GM04504 (cell line): ENCODE results near the gene LAIR2.

Experiments used
- DNase-seq: peaks from one replicate; pipeline ENCODE4 v3.0.0-alpha.2; 2012; ENCODE audit warnings: low read depth

Gene LAIR2, protein sequence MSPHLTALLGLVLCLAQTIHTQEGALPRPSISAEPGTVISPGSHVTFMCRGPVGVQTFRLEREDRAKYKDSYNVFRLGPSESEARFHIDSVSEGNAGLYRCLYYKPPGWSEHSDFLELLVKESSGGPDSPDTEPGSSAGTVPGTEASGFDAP

DNA sequence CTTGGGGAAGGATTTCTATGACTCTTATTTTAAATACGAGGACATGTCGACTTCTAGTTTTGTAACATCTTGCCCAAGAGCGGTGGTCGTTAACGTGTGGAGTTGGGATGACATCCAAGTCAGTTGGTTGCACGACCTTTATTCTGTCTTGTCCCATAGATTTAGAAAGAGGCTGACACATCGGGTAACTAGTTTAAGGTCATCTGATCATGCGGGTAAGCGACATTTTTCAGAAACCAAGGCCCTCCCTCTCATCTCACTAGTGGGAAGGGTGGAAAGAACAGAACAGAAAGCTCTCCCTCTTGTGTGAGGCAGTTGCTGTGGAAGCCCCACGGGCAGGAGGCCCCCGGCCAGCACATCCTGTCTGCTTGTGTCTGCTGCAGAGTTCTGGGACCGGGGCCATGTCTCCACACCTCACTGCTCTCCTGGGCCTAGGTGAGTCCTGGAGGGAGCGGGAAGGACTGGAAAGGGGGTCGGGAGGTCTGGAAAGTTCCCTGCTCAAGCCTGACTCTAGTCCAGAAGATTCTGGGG, at the start of gene LAIR2:
LAIR2 (plus strand) TSS at position 314 of the 531 bp plus-strand sequence; CDS start at position 402, 88 bp downstream.
- DNase-seq, result no peak

DNA sequence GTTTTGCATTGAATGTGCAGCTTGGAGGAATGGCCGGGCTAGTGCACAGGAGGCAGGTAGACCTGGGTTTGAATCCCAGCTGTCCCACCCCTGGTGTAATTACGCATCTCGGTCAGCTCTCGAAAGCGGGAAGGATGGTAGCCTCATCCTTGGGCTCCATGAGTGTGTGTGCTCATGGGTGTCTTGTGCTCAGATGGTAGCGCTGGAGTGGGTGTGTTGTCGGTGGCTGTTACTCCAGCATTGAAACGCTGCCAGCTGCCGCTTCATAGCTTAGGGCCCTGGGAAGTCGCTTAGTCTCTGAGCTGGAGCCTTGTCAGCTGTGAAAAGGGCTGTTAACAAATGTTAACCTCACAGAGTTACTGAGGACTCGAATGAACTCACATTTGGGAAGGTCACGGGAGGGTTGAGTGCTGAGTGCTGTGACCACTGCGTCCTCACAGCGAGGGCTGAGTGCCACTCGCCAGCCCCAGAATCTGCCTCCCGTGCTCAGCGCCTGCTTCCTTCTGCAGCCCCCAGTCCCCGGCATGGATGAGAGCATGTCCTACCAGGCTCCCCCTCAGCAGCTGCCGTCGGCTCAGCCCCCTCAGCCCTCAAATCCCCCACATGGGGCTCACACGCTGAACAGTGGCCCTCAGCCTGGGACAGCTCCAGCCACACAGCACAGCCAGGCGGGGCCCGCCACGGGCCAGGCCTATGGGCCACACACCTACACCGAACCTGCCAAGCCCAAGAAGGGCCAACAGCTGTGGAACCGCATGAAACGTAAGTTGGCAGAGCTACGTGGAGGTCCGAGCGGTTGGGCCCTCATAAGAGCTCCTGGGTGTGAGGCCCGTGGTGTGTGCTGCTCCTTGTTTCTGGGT, 48.5 kb upstream of the LAIR2 start:
- DNase-seq, result no peak

DNA sequence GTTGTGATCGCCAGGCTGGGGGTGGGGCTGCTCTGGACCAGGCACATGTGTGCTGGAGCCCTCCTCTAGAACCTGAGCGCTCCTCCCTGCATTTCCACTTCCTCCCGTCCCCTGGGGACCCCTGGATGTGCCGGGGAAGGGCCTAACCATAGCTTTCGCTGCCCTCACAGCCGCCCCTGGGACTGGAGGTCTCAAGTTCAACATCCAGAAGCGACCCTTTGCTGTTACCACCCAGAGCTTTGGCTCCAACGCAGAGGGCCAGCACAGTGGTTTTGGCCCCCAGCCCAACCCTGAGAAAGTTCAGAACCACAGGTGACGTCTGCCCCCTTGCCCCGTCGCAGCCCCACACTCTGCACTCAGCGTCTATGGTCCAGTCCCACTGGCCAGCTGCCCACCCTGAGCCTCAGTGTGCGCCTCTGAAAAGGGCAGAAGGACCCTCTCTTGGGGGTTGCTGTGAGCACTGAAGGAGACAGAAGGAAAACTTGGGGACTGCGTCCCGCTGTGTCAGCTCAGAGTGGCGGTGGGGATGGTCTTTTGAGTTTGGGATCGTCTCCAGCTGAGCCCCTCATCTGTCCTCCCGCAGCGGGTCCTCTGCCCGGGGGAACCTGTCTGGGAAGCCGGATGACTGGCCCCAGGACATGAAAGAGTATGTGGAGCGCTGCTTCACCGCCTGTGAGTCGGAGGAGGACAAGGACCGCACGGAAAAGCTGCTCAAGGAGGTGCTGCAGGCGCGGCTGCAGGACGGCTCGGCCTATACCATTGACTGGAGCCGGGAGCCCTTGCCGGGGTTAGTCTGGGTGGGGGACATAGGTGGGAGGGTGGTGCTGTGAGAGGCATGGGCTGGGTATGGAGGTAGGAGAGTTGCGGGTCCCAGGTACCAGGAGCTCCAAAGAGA, 47.6 kb upstream of the LAIR2 start:
- no peak for DNase-seq

DNA sequence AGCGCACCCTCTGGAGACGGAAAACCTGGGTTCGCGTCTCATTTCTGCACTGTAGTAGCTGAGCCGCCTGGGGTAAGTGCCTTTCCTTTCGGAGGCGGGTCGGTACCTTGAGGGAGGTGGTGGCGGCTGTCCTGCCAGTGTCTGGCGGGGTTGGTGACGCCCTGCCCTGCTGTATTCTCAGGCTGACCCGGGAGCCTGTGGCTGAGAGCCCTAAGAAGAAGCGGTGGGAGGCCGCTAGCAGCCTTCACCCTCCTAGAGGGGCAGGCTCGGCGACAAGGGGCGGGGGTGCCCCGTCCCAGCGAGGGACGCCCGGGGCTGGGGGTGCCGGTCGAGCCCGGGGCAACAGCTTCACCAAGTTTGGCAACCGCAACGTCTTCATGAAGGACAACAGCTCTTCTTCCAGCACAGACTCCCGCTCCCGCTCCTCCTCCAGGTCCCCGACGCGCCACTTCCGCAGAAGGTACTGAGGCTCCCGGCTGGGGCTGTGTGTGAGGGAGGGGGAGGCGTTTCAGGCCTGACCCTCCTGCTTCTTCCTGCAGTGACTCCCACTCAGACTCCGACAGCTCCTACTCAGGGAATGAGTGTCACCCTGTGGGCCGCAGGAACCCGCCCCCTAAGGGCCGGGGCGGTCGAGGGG, 46.7 kb upstream of the LAIR2 start:
- DNase-seq, result no peak

DNA sequence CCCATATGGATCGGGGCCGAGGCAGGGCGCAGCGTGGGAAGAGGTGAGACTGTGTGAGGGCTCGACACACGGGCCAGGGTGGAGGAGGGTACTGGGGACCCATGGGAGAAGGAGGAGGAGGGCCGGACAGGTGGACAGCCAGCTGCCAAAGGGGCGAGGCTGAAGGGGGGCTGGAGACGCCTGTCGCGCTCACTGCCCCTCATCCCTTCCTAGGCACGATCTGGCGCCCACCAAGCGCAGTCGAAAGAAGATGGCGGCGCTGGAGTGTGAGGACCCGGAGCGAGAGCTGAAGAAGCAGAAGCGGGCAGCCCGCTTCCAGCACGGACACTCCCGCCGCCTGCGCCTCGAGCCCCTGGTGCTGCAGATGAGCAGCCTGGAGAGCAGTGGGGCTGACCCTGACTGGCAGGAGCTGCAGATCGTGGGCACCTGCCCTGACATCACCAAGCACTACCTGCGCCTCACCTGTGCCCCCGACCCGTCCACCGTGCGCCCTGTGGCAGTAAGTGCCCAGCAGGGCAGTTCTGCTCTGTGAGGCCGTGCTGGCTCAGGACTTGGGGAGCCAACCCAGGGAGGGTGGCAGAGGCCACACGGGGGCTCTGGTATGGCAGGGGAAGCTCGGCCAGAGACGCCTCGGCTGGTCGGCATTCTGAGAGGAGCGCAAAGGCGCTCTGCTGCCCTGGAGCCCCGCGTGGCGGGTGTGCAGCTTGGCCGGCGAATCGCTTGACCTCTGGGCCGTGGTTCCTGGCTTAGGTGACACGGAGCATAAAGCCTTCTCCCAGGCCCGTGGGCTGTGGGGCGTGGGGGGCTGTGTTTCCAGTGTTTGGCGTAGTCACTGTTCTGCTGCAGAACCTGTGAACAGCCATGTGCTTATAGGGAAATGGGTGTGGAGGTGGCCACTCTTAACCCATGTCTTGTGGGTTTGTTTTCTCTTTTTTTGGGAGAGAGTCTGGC, 45.9 kb upstream of the LAIR2 start:
- no peak for DNase-seq

DNA sequence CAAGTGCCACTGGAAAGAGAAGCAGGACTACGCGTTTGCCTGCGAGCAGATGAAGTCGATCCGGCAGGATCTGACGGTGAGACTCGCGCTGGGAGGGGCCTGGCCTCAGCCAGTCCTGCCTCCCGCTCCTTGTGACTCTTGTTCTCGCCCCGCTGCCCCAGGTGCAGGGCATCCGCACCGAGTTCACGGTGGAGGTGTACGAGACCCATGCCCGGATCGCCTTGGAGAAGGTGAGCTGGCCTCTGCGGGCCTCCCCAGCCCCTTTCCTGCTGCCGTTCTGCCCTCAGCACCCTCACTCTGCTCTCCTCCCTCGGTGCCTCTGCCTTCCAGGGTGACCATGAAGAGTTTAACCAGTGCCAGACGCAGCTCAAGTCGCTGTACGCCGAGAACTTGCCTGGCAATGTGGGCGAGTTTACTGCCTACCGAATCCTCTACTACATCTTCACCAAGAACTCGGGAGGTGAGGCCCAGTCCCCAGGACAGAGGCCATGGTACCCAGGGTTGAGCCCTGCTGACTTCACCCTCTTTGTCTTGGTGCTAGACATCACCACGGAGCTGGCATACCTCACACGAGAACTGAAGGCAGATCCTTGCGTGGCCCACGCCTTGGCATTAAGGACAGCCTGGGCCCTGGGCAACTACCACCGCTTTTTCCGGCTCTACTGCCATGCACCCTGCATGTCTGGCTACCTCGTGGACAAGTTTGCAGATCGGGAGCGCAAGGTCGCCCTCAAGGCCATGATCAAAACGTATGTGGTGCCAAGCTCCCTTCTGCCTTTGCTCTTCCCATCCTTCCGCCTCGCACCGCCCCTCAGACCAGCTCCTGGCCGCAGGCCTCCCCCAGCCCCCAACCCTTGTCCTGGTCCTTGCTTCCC, 44.6 kb upstream of the LAIR2 start:
- DNase-seq, result no peak

DNA sequence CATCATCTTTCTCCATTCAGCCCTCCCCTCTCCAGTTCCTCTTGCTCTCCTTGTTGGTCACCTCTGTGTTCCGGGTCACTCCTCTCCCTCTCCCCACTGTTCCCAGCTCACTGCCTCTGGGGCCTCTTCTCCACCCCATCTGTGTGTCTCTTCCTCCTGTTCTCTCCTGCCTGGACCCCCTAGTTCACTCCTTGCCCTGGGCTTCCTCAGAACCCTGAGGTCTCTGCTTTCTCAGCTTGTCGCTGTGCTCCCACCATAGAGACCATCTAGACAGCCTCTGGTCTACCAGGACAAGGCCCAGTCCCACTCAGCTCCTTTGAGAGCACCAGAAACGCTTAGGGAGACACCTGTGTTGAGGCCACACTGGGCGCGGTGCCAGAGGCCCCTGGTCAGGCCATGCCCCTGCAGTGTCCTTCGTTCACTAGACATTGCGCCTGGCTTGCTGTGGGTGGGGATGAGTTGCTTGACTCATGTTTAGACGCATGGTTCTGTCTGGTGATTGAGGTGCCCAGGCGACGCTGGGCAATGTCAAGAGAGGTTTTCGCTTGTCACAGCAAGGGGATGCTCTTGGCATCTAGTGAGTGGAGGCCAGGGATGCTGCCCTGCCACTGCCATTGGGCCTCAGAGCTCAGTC, 43.9 kb upstream of the LAIR2 start:
- no peak for DNase-seq

DNA sequence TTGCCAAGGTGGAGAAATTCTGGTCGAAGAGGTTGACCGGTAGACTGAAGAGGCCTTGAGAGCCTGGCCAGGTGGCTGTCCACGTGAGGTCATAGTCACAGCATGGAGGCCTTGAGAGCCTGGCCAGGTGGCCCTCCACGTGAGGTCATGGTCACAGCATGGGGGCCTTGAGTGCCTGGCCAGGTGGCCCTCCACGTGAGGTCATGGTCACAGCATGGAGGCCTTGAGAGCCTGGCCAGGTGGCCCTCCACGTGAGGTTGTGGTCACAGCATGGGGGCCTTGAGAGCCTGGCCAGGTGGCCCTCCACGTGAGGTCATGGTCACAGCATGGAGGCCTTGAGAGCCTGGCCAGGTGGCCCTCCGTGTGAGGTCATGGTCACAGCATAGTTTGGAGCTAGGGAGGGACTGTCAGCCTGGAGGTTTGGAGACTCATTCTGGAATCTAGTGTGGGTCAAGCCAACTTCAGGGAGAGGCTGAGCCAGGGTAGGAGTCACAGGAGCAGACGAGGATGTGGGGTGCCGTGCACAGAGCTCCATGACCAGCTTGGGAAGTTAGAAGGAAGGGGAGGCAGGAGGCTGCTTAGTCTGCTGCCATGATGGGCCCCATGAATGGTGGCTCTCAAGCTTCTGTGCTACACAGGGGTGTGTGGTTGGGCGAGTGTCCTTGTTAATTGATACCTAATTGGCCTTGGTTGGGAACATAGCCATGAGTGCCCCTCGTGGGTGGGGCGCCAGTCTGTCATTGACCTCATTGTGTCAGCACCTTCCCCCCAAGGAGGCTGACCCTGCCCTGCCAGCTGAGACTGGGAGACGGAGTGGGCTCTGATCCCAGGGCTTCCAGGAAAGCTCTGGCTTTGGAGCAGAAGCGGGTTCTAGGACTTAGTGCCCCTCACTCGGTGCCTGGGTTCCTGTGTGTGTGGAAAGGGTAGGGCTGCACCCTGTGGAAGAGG, 43.1 kb upstream of the LAIR2 start:
- DNase-seq, result no peak

DNA sequence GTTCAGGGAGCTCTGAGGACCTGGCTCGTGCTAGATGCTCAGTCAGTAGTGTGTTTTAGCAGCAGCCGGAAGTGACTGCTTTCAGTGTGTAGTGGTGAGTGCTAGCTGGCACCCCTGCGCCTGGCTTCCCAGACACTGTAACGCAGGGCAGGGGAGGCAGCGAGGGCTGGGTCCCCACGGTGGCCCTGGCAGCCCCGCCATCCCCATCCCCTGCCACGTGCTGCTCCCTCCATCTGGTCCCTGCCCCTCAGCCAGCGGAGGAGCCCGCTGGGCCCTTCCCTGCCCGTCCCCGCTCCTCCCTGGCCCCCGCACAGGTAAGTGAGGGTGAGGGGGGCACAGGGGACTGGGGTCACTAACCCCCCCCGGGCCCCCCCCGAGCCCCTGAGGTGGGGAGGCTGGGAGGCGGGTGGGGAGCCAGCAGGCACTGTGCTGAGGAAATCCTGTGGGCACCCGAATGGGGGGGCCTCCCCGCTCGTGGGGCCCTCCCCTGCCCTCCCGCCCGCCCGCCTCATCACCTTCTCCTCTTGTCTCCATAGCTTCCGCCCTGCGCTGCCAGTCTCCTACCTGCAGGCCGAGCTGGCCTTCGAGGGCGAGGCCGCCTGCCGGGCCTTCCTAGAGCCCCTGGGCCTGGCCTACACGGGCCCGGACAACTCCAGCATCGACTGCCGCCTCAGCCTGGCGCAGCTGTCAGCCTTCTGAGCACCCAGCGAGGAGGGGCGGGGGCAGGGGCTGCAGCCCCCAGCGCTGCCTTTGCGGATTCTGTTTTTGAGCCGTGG, 42.2 kb upstream of the LAIR2 start:
- DNase-seq, result no peak

DNA sequence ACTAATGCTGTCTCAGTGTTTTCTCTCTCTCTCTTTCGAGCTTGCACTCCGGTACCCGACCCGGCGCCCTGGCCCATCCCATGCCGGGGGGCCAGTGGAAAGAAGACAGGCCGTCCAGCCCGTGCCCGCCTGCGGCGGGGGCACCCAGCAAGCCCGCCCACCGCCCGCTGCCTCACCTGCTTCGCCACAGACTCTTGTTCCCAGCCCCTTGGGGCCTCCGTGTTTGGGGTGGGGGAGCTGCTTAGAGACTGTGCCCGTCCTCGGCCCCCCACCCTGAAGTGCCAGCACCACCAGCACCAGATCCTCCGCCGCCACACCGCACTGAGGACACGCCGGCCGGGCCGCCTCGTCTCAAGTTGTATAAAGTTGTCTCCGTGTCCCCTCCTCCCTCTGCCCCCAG, 41.4 kb upstream of the LAIR2 start:
- no peak for DNase-seq

DNA sequence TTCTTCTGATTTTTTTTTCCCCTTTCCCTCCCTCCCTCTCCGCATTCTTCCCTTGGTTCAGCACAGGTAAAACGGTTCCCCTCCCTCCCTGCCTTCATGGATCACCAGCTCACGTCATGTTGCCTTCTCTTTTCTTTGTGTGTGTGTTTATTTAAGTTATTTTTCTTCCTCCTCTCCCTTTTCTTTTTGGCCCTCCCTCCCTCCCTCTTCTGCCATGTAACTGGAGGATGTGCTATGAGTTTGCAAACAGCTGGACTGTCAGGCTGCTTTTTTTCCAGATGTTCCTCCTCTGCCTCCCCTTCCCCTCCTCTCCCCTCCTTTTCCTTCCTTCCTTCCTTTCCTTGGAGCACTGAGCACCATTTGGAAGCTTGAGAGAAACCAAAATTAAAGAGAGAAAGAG, 41.0 kb upstream of the LAIR2 start:
- DNase-seq, result no peak

DNA sequence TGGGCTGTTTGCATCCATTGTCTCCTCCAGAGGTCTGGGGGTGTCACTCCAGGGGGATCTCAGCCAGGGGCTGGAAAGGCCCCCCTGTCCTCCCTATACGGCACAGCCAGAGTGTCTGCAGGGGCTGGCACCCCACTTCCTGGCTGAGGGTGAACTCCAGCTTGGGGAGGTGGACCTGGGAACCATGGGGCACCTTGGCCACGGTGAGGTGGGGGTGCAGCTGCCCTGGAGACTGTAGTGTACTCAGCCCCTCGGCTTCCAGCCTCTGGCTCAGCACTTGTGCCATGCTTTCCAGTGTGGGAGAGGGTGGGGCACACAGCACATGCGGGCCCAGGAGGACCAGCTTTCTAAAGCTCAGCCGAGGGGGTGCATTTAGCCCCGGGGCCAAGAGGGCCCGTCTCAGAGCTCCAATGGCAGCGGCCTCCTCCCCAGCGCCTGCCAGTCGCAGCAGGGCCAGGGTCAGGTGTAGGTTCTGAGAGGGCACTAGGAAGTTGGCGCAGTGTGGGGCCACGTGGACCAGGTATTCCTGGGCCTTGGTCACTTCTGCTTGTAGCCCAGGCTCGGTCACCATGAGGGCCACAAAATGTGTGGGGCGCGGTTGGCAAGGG, 40.5 kb upstream of the LAIR2 start:
- DNase-seq, result no peak

DNA sequence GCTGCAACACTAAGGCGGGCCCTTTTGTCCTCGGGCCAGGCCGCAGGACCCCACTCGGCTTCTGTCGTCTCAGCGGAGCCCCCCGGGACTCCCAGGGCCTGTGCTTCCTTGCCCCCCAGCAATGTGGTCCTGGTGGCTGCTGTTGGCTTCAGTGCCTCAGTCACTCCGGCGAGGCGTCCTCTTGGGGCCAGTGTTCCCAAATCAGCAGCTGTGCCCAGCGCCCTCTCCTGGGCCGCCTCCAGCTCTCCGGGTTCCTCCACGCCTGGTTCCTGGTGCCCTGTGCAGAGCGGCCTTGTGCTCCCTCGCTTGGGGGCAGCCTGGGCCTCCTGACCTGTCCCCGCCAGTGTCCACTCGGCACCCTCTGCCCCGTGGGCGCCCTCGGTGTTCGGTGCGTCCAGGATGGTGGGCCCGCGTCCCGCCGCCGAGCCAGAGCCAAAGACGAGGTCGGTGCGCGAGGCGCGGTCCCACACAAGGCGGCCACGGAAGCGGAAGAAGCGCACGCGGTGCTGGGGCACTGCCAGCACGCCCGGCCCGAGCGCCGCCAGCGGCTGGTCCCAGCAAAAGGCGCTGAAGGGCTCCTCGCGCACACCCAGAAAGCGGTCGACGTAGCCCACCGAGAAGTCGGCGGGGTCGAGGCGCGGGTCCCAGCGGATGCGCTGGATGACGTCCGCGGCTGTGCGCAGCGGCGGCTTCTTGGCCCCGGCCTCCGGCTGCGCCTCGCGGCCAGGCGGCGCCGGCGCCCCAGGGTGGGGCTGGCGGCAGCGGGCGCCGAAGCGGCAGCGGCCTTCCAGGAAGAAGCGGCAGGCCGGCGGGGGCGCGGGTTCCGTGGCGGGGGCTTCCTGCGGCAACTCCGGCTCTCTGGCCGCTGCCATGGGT, 39.7 kb upstream of the LAIR2 start:
- DNase-seq, result no peak

DNA sequence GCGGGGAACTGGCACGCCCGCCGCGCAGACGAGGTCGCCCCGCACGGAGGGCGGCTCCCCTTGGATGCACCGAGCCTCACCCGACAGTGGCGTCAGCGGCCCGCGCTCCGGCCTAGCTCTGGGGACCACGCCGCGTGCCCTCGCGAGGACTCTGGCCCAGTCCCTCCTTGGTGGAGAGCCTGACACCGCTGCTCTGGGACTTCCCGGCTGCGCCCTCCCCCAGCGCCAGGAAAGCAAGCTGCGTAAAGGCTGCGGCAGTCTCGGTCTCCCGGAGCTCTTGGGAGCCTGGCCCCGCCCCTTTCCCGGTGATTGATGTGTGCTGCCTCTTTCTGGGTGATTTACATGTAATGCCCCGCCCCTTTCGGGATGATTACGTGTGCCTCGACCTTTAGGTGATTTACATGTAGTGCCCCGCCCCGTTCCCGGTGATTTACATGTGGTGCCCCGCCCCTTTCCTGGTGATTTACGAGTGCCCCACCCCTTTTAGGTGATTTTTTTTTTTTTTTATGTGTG, 39.0 kb upstream of the LAIR2 start, which contains the start of gene LENG9:
LENG9 (minus strand) TSS at position 248 of the 513 bp plus-strand sequence. CDS start 252 bp downstream, outside the sequence.
- DNase-seq, result peak; percentile 92

DNA sequence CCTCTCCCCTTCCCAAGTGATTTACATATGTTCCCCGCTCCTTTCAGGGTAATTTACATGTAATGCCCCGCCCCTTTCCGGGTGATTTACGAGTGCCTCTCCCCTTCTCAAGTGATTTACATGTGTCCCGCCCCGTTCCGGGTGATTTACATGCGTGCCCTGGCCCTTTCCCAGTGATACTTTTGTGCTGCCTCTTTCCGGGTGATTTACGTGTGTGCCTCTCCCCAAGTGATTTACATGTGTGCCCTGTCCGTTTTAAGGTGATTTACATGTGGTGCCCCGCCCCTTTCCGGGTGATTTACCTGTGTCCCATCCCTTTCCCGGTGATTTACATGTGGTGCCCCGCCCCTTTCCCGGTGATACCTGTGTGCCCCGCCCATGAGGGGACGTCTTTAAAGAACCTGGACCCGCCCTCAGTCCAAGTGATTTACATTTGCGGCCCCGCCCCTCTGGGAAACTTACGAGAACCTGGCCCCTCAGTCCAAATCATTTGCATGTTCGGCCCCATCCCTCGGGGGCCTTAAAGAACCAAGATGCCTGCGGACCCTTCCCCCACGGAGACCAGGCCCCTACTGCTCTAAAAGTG, 38.5 kb upstream of the LAIR2 start:
- no peak for DNase-seq
